Uterus (tissue), 4 donors: ENCODE measurements around the gene TLE1. TPM values are rescaled to one million over a fixed set of nuclear protein-coding genes. Genes with fewer than 3 reads are reported as not detected.

Source experiments
- DNase-seq, 2 donors: peaks; one replicate each; pipeline ENCODE4 v3.0.0-alpha.2; 2019 to 2020
- H3K27ac ChIP-seq, 2 donors: fragments of 200-600 bp; sonication (generic); 1 replicate in 1 of 2; 2 replicates in 1 of 2; pipeline ENCODE4 v1.5.1; 2016 to 2018
- H3K27me3 ChIP-seq, 2 donors: fragments of 200-600 bp; sonication (generic); one replicate each; pipeline ENCODE4 v1.5.1; 2018 to 2019; ENCODE audit warnings: control low read depth in 1 of 2
- H3K36me3 ChIP-seq, 2 donors: fragments of 200-600 bp; sonication (generic); one replicate each; pipeline ENCODE4 v1.5.1; 2019; ENCODE audit warnings: control low read depth in 1 of 2
- H3K4me1 ChIP-seq, 2 donors: fragments of 200-600 bp; sonication (generic); one replicate each; pipeline ENCODE4 v1.5.1; 2018 to 2019; ENCODE audit warnings: control low read depth in 1 of 2
- H3K4me3 ChIP-seq, 2 donors: fragments of 200-600 bp; sonication (generic); 1 replicate in 1 of 2; 2 replicates in 1 of 2; pipeline ENCODE4 v1.5.1; 2018 to 2019; ENCODE audit warnings: mild to moderate bottlenecking in 1 of 2
- H3K9me3 ChIP-seq, 2 donors: fragments of 200-600 bp; sonication (generic); one replicate each; pipeline ENCODE4 v1.5.1; 2019; ENCODE audit warnings: control low read depth in 1 of 2
- CTCF ChIP-seq, 4 experiments: fragments of 200-600 bp in 2 of 4; fragments of 450-650 bp in 2 of 4; sonication (generic) in 2 of 4; IDR thresholded peaks; one replicate each; pipeline ENCODE4 v1.5.1; 2016 to 2019; ENCODE audit warnings: antibody characterized with exemption in 4 of 4, mild to moderate bottlenecking in 2 of 4, moderate library complexity in 1 of 4
- POLR2A ChIP-seq, 2 donors: fragments of 450-650 bp; IDR thresholded peaks; one replicate each; pipeline ENCODE4 v1.6.1; 2016; ENCODE audit warnings: antibody characterized with exemption in 2 of 2, mild to moderate bottlenecking in 1 of 2, moderate library complexity in 1 of 2
- intact Hi-C: fragments of 100-400 bp; cut with DNase I; formaldehyde crosslinking; loops from one replicate; pipeline ENCODE4 v1.15.1; 2023; ENCODE audit warnings: low total_unique reads
- total RNA-seq, 4 donors: library from RNA; depleted of rRNA in 3 of 4; stranded (reverse); fragments of >200 nt in 3 of 4; gene quantifications; one replicate each; pipeline versions ENCODE4 v1.1.0 to v1.2.4, GENCODE V29; 2014 to 2023
- donor health status: DM: yes; HTN: yes; CAD: no.

TLE1 gene
- total RNA-seq, 4 donors from 2014 or later, result 31.0 to 124 (median 62.6) TPM

- H3K9me3 ChIP-seq, result no peaks in the 10 kb centered on the region
- H3K4me3 ChIP-seq, result no peak overlapping the region
- H3K36me3 ChIP-seq, result no peaks in the 10 kb centered on the region
- no peak for TF ChIP-seq POLR2A (IDR thresholded peaks at IDR 0.05)
- TF ChIP-seq CTCF (IDR thresholded peaks at IDR 0.05), result no peak
- intact Hi-C loops, result no loop called here
- H3K27me3 ChIP-seq, result no peaks in the 10 kb centered on the region
- H3K4me1 ChIP-seq, result no peaks in the 10 kb centered on the region
- DNase-seq, result no peak
- H3K27ac ChIP-seq, result no peak overlapping the region
These were observed 27.9 kb upstream of the TLE1 start for GRCh38 chr9:81717061-81717746.

- H3K4me1 ChIP-seq, result no peaks in the 10 kb centered on the region
- no peak overlapping the region for H3K27ac ChIP-seq
- H3K27me3 ChIP-seq, result no peaks in the 10 kb centered on the region
- intact Hi-C loops, result no loop called here
- TF ChIP-seq CTCF (IDR thresholded peaks at IDR 0.05) (no peak), POLR2A (IDR thresholded peaks at IDR 0.05) (no peak)
- H3K4me3 ChIP-seq, result no peak overlapping the region
- no peak for DNase-seq
- H3K36me3 ChIP-seq, result no peaks in the 10 kb centered on the region
- no peaks in the 10 kb centered on the region for H3K9me3 ChIP-seq
These were observed 27.1 kb upstream of the TLE1 start for GRCh38 chr9:81716409-81716808.

- Histone ChIP-seq H3K36me3 (no peaks in the 10 kb centered on the region), H3K9me3 (no peaks in the 10 kb centered on the region), H3K27me3 (no peaks in the 10 kb centered on the region), H3K4me3 (no peak overlapping the region), H3K4me1 (no peaks in the 10 kb centered on the region), H3K27ac (no peak overlapping the region)
- intact Hi-C loops, result no loop called here
- no peak for TF ChIP-seq POLR2A (IDR thresholded peaks at IDR 0.05)
- no peak for TF ChIP-seq CTCF (IDR thresholded peaks at IDR 0.05)
- DNase-seq, result no peak
These were observed 16.2 kb upstream of the TLE1 start for GRCh38 chr9:81705578-81705977.

- H3K4me3 ChIP-seq, result no peak overlapping the region
- H3K9me3 ChIP-seq, result no peaks in the 10 kb centered on the region
- H3K27ac ChIP-seq, result no peak overlapping the region
- H3K27me3 ChIP-seq, result no peaks in the 10 kb centered on the region
- DNase-seq, result no peak
- intact Hi-C loops, result no loop called here
- no peaks in the 10 kb centered on the region for H3K4me1 ChIP-seq
- no peak for TF ChIP-seq CTCF (IDR thresholded peaks at IDR 0.05)
- no peak for TF ChIP-seq POLR2A (IDR thresholded peaks at IDR 0.05)
- H3K36me3 ChIP-seq, result no peaks in the 10 kb centered on the region
These were observed 5.2 kb upstream of the TLE1 start for GRCh38 chr9:81694541-81694940.

GRCh38 chr9:81693671-81694378, 4.5 kb upstream of the TLE1 start:
- Histone ChIP-seq H3K4me1 (no peaks in the 10 kb centered on the region), H3K27me3 (no peaks in the 10 kb centered on the region), H3K36me3 (no peaks in the 10 kb centered on the region), H3K9me3 (no peaks in the 10 kb centered on the region), H3K27ac (no peak overlapping the region), H3K4me3 (no peak overlapping the region)
- DNase-seq, result no peak
- intact Hi-C loops, result no loop called here
- TF ChIP-seq POLR2A (IDR thresholded peaks at IDR 0.05), result no peak
- no peak for TF ChIP-seq CTCF (IDR thresholded peaks at IDR 0.05)
